GM15510 (cell line): ENCODE results near the gene YWHAB.

ENCODE experiments used
- POLR2A ChIP-seq: IDR thresholded peaks from 3 replicates; pipeline ENCODE4 v1.6.1; 2011; ENCODE audit warnings: borderline replicate concordance; ENCODE audit not compliant: insufficient read length; ENCODE audit errors: extremely low read depth

The YWHAB gene

DNA sequence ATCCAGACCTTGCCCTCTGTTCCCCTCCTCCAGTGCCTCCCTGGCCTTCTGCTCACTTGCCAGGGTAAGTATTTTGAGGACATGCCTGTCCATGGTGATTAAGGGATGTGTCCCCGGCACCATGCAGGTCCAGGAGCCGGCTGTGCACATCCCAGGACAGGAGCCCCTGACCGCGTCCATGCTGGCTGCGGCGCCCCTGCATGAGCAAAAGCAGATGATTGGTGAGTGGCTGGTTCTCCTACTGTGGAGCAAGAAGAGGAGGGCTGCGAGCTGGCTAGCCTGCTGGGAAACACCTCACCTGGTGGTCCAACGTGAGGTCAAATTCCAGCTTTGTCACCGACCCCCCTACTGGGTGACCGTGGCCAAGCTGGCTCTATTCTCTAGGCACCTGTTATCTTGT lies 51.0 kb downstream of the YWHAB start:
- TF ChIP-seq POLR2A, result no peak

DNA sequence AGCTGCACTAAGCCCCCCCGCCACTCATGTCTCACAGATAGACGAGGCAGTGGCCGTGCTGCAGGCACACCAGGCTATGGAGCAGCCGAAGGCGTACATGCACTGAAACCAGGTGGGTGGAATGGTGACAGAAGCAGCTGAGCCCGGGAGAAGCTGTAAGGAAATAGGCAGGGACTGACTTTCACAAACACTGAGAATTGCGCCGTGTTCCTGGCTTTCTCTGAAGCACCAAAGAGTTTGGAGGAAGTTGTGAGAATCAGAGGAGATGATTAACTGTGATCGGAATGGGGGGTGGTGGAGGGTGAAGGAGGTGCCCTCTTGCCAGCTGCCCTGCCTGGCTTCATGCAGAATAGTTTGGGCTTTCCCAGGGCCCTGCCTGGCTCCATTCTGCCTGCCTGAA lies 53.1 kb downstream of the YWHAB start:
- TF ChIP-seq POLR2A, result no peak

DNA sequence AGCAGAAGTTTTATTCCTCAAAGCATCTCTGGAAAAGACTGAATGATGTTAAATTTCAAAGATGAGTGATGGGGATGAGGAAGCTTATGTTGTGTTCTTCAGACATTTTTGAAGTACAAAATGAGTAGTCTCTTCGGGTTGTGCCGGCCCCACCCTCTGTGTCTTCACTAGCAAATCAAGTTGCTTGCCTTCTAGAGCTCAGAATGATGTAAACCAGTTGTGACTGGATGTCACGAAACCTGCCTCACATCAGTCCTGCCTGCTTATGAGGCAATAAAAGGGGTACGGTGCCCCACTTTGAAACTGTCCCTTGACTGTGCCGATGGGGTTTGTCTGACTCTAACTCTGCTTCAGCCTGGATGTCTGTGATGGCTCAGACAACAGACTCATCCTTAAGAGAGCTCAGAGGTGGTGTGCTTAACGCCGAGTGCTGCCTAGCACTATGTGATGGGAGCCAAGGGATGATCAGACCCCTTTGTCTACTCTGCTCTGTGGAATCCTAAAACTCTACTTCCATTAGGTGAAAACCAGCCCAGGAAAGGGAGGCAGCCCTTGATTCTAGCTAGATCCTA lies 55.7 kb downstream of the YWHAB start:
- TF ChIP-seq POLR2A, result no peak

- no peak for TF ChIP-seq POLR2A
These were observed 56.9 kb downstream of the YWHAB start for GRCh38 chr20:44942264-44942973.

DNA sequence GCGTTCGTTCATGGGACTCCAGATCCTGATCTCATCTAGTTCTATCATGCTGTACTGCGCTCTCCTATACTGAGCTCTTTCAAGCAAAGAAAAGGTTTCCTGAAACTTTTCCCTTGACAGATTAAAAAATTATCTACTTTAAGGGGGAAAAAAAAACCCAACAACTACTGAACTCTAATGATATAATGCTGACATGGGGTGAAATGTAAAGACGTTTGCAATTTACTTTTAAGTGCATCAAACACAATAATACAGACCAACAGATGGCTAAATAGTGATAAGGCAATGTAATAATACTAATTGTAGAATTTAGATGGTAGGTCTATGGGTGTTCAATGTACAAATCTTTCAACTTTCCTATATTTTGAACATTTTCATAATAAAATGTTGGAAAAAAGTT lies 58.3 kb downstream of the YWHAB start:
- TF ChIP-seq POLR2A, result no peak

DNA sequence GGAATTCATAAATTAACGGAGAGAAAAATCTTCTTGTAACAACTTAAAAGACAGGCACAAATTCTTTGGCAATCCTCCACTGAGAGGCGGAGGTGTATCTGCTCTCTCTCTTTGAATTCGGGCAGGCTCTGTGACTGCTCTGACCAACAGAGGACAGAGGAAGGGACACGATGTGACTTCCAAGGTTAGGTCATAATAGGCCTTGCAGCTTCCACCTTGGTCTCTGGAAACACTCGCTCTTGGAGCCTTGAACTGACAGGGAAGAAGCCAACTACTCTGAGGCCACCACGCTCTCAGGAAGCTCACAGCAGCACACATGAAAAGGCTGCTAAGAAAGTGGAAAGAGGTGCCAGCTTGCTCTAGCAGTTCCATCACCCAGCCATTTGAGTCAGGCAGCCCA lies 59.8 kb downstream of the YWHAB start:
- TF ChIP-seq POLR2A, result no peak

DNA sequence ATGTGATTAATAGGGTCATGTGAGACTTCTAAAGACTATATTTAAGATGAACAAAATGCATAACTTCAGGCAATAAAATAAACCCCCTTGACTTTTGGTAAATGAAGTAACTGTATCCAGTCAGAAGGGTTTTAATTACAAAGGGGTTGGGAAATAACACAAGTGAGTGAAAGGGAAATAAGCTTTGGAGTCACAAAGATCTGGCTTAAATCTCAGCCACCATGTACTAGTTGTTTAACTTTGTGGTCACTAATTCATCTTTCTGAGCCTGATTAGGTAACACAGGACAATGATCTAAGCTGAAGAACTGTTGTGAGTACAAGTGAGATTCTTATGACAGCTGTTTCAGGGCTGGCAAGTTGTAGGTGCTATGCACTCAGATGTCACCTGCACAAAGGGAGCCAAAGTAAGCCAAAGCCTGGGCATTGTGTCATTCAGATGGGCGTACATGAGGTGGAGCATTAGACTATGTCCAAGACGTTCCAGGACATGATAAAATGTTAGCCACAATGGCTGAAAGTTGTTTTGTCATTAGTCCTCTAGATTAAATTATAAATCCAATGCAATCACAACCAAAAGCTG lies 60.9 kb downstream of the YWHAB start:
- TF ChIP-seq POLR2A, result no peak

- no peak for TF ChIP-seq POLR2A
These were observed 62.6 kb downstream of the YWHAB start for GRCh38 chr20:44948107-44948506.

DNA sequence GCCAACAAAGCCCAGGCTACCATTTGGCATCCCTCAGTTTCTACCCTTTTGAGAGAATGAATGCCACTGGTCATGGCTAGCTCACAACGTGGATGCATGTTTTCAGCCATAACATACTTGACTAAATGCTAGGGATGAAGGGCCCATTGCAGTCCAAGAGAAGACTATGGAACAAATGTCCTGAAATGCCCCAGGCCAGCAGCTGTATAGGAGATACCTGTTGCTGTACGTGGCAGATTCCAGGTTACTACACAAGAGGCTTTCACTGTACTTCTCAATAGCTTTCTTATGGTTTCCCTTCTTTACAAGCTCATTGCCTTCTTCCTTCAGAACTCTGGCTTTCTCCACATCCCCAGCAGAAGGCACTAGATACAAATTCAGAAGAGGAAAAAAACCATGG lies 63.0 kb downstream of the YWHAB start:
- no peak for TF ChIP-seq POLR2A

DNA sequence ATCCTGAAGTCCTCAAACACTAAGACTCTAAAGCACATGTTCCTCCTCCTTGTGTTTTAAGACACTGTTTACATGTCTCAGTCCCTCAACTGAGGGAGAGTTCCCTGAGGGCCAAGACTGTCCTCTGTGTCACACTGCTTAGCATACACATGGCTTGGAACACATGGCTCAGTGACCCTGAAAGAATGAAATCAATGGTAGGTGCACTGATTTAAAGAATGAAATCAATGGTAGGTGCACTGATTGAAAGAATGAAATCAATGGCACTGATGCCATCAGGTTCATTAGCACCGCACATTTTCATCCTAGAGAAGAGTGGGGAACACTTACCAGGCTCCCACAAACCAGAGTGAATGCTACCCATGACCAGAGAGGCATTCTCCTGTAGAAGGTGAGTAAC lies 64.9 kb downstream of the YWHAB start:
- TF ChIP-seq POLR2A, result no peak

GRCh38 chr20:44952731-44953130 lies 67.2 kb downstream of the YWHAB start:
- no peak for TF ChIP-seq POLR2A

GRCh38 chr20:44954211-44954610 lies 68.7 kb downstream of the YWHAB start:
- no peak for TF ChIP-seq POLR2A

GRCh38 chr20:44955270-44955669 lies 69.8 kb downstream of the YWHAB start:
- no peak for TF ChIP-seq POLR2A

GRCh38 chr20:44956410-44956809 lies 70.9 kb downstream of the YWHAB start:
- TF ChIP-seq POLR2A, result no peak
